HG02642 (cell line): ENCODE data around the gene CSTPP1.
A peak's percentile ranks its signal among the peaks of the same experiment; 100 is the strongest.

ENCODE experiments used
- ATAC-seq: cut with Tn5 transposase; IDR thresholded peaks from one replicate; pipeline ENCODE4 v1.9.1; 2021; ENCODE audit warnings: mild to moderate bottlenecking; ENCODE audit not compliant: unreplicated experiment, poor library complexity

The CSTPP1 gene

GRCh38 chr11:47152126-47152952 lies 215.8 kb downstream of the CSTPP1 start:
- ATAC-seq = no peak

GRCh38 chr11:47152953-47153950 lies 216.7 kb downstream of the CSTPP1 start:
- ATAC-seq = peak; percentile 53

- ATAC-seq = no peak
Measured at GRCh38 chr11:47154616-47155570, 218.3 kb downstream of the CSTPP1 start.

GRCh38 chr11:47155879-47156278 lies 219.3 kb downstream of the CSTPP1 start:
- no peak for ATAC-seq

- no peak for ATAC-seq
Measured at GRCh38 chr11:47156333-47156732, 219.8 kb downstream of the CSTPP1 start.

- no peak for ATAC-seq
Measured at GRCh38 chr11:47156951-47157350, 220.4 kb downstream of the CSTPP1 start.

GRCh38 chr11:47157805-47158204 lies 221.2 kb downstream of the CSTPP1 start:
- ATAC-seq = no peak

- ATAC-seq = no peak
Measured at GRCh38 chr11:47158242-47158641, 221.7 kb downstream of the CSTPP1 start.

GRCh38 chr11:47160753-47161133 lies 224.2 kb downstream of the CSTPP1 start:
- ATAC-seq = no peak

GRCh38 chr11:47161134-47161854 lies 224.7 kb downstream of the CSTPP1 start:
- peak; percentile 51 for ATAC-seq

GRCh38 chr11:47161890-47162289 lies 225.3 kb downstream of the CSTPP1 start:
- no peak for ATAC-seq

GRCh38 chr11:47162426-47162825 lies 225.9 kb downstream of the CSTPP1 start:
- ATAC-seq = no peak

- no peak for ATAC-seq
Measured at GRCh38 chr11:47163193-47163592, 226.6 kb downstream of the CSTPP1 start.

- ATAC-seq = no peak
Measured at GRCh38 chr11:47163898-47164297, 227.3 kb downstream of the CSTPP1 start.

GRCh38 chr11:47164321-47164720 lies 227.8 kb downstream of the CSTPP1 start:
- ATAC-seq = no peak

GRCh38 chr11:47165253-47165840 lies 228.8 kb downstream of the CSTPP1 start:
- no peak for ATAC-seq

GRCh38 chr11:47166368-47166767 lies 229.8 kb downstream of the CSTPP1 start:
- ATAC-seq = no peak

GRCh38 chr11:47171061-47171838 lies 234.7 kb downstream of the CSTPP1 start:
- no peak for ATAC-seq
